ENCODE data around the gene SPATA32. TPM values are rescaled to one million over a fixed set of nuclear protein-coding genes. Genes with fewer than 3 reads are reported as not detected.

SPATA32 gene
- total RNA-seq, 1 experiment from 2014 or later, result 0.11 TPM

- DNase-seq (ENCODE audit: low read depth), result no peak
Measured at GRCh38 chr17:45247429-45248131, 14.3 kb downstream of the SPATA32 start.

GRCh38 chr17:45246861-45247428 lies 14.9 kb downstream of the SPATA32 start:
- no peak for DNase-seq (ENCODE audit: low read depth)

GRCh38 chr17:45246338-45246737 lies 15.6 kb downstream of the SPATA32 start:
- no peak for DNase-seq (ENCODE audit: low read depth)

GRCh38 chr17:45244725-45245656 lies 16.9 kb downstream of the SPATA32 start:
- no peak for DNase-seq (ENCODE audit: low read depth)

GRCh38 chr17:45243750-45244149 lies 18.1 kb downstream of the SPATA32 start:
- no peak for DNase-seq (ENCODE audit: low read depth)

DNA sequence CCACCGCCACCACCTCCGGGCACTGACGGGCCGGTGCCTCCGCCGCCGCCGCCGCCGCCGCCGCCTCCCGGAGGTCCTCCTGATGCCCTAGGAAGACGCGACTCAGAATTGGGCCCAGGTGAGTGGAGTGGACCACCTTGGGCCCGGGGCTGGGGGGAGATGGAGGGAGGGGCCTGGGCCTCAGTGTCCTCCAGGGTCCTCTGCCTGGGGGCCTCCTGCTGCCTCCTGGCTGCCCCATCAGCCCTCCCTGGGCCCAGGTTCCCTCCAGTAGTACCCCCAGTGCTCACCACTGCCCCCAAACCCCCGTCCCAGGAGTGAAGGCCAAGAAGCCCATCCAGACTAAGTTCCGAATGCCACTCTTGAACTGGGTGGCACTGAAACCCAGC lies 19.9 kb downstream of the SPATA32 start:
- DNase-seq (ENCODE audit: low read depth), result no peak

- DNase-seq (ENCODE audit: low read depth), result no peak
Measured at GRCh38 chr17:45241328-45242028, 20.4 kb downstream of the SPATA32 start.

DNA sequence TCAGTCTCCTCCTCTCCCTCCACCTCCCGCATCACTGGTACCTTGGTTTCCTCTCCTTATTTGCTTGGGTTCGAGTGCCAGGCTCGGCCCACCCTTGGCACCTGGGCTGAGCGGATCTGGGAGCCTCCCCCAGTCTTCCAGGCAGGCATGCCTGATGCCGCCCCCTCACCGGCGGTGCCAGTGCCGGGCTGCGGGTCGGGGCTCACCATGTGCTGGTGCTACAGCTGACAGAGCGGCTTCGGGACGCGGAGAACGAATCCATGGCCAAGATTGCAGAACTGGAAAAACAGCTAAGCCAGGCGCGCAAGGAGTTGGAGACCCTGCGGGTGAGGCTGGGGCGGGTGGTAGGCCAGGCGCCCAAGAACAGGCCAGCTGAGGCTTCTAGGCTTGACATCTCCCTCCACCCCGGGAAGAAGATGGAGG lies 21.0 kb downstream of the SPATA32 start:
- no peak for DNase-seq (ENCODE audit: low read depth)

DNA sequence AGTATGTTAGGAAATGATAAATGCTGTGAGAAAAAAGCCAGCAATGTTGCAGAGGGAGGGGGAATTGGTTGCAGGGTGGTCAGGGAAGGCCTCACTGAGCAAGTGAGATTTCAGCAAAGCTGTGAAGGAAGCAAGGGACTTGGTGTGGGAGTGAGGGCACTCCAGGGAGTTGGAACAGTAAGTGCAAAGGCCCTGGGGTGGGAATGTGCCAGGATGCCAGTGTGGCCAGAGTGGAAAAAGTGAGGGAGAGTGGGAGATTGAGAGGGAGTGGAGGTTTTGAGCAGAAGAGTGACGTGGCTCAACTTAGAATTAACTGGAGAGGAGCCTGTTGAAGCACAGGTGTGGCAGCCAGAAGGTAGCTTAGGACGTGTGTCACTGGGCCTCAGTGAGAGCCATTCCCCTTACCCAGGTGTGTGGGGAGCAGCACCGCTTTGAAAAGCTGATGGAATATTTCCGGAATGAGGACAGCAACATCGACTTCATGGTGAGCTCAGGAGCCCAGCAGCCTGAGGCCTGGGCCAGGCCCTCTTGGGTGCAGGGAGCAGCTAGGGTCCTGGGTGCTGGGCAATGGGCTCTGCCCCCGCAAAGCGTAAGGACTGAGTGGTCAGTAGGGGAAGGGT lies 23.6 kb downstream of the SPATA32 start:
- DNase-seq (ENCODE audit: low read depth), result no peak

GRCh38 chr17:45237686-45238085 lies 24.2 kb downstream of the SPATA32 start:
- no peak for DNase-seq (ENCODE audit: low read depth)

GRCh38 chr17:45236282-45236606 lies 25.6 kb downstream of the SPATA32 start:
- DNase-seq (ENCODE audit: low read depth), result no peak

DNA sequence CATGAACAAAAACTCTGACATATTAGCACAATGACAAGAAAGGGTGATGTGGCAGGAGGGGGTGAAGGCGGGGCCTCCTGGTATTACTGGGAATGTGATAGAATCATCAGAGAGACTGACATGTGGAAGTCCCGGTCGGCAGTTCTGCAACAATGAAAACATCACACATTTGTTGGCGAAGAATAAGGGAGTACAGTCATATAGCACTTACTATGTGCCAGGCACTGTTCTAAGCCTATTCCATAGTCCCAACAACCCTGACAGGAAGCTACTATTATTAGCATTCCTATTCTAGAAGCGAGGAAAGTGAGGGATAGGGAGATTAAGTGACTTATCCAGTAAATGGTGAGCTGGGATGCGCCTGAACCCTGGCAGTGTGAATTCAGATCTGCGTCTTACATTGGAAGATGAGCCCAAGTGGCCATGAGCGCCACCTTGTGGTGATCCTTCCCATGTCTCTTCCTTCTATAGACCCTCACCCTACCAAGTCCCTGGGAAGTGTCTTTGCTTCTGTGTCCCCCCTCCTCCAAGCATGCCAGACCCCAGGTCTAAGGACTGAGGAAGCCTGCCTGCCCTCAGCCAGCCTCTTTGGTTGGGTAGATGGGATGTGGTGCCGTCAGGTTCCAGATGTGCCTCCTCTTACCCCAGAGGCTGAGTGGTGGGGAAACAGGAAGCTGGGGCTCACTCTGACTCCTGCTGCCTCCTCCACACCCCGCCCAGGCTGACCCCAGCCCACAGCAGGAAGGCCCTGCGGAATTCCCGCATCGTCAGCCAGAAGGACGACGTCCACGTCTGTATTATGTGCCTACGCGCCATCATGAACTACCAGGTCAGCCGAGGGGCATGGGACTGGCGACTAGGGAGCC lies 26.2 kb downstream of the SPATA32 start:
- peak; percentile 66 for DNase-seq (ENCODE audit: low read depth)

DNA sequence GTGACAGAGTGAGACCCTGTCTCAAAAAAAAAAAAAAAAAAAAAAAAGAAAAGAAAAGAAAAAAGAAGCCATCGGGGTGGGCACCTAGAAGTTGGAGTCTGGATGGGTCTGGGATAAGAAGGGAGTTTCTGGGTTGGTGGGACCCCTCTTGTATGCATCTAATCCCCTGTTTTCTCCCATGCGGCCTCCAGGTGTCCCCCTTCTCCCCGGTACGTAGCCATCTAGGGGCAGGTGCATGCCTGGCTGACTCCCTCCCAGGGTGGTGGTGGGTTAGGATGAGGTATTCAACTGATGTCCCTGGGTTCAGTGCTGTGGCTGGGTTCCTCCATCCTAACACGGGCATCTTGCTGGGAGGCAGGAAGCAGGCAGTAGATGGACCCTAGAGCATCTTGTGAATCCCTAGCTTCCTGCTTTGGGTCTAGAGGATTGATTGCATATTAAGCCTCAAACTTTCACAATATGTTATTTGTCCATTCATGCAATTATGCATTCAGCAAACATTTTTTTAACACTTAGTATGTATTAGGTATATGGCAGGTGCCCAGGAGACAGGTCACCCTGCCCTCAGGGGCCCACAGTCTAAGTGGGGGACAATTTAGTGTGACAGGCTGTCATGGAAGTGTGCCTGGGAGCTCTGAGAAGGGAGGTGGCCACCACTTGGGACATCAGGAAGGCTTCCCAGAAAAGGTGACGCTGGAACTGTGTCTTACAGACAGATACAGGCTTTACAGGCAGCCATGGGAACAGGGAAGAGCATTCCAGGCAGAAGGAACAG lies 27.1 kb downstream of the SPATA32 start:
- no peak for DNase-seq (ENCODE audit: low read depth)

DNA sequence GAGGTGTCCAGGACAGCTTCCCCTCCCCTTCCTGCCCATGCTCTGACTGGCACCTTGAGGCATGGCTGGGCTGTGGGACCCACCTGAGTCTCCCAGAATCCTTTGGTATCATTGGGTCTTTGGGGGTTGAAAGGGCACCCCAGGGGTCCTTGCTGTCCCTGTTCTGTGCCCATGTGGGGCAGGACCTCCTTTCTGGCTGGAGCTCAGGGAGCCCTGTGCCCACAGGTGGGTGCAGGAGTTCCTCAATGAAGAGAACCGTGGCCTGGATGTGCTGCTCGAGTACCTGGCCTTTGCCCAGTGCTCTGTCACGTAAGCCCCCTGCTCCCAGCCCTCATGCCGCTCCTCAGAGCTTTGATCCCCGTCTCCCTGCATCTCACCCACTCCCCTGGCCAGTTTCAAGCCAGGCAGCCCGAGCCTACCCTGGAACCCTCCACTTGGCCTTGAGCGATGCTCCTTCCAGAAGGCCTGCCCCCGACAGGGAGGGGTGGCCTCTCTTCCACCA lies 28.4 kb downstream of the SPATA32 start:
- no peak for DNase-seq (ENCODE audit: low read depth)

DNA sequence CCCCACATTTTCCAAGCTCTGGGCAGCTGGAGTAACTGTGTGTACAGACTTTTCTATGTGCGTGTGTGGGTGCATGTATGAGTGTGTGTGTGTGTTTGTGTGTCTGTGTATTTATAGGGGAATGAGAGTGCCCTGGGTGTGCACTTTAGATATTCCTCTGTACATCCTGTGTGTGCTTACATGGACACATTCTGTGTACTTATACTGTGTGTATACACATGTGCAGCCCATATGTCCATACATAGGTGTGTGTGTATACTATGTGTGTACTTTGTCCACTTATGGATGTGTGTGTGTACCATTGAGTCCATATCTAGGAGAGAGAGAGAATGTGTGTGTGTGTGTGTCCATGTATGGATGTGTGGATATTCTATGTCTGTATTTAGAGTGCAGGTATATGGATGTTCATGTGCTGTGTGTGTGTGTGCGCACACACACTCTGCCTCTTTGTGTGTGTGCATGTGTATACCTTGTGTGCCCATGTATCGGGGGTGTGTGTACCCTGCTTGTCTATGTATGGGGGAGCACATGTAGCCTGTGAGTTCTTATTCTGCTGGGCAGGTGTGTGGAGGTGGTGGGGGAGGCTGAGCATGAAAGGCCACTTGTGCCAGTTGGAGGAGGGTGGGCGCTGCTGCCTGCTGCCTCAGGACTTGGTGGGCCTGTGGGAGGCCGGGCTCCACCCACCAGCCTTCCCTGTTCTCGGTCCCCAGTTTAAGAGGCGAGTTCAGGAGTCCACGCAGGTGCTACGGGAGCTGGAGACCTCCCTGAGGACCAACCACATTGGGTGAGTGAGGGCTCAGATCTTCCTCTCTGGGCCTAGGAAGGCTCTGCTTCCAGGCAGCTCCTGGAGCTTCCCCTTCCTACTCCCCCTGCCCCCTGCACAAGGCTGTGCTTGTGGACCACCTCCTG lies 29.1 kb downstream of the SPATA32 start:
- DNase-seq (ENCODE audit: low read depth), result no peak

- DNase-seq (ENCODE audit: low read depth), result no peak
Measured at GRCh38 chr17:45231481-45232116, 30.3 kb downstream of the SPATA32 start.

GRCh38 chr17:45230787-45231480 lies 31.0 kb downstream of the SPATA32 start:
- DNase-seq (ENCODE audit: low read depth), result peak; percentile 69
